GM12874 (cell line): Measurements from ENCODE around the gene TIMMDC1.
A peak's percentile ranks its signal among the peaks of the same experiment; 100 is the strongest.

ENCODE experiments used
- CTCF ChIP-seq: IDR thresholded peaks from 2 replicates; pipeline ENCODE4 v1.5.1; 2011; ENCODE audit warnings: low read depth, mild to moderate bottlenecking, control low read depth, low read length, moderate library complexity; ENCODE audit not compliant: insufficient read depth

The TIMMDC1 gene

GRCh38 chr3:119492810-119493209 is 5.5 kb upstream of the TIMMDC1 start:
- no peak for TF ChIP-seq CTCF

GRCh38 chr3:119494597-119494996 is 3.8 kb upstream of the TIMMDC1 start:
- 0 out of 2 replicates have a peak, but pooled peaks have one; percentile 11 for TF ChIP-seq CTCF

GRCh38 chr3:119497820-119498185 is 544 bp upstream of the TIMMDC1 start:
- no peak for TF ChIP-seq CTCF

GRCh38 chr3:119500265-119500664 is 1.9 kb downstream of the TIMMDC1 start:
- no peak for TF ChIP-seq CTCF

GRCh38 chr3:119500901-119501300 is 2.6 kb downstream of the TIMMDC1 start:
- TF ChIP-seq CTCF, result no peak

GRCh38 chr3:119506631-119507030 is 8.3 kb downstream of the TIMMDC1 start:
- no peak for TF ChIP-seq CTCF

- TF ChIP-seq CTCF, result no peak
These were observed 9.1 kb downstream of the TIMMDC1 start for GRCh38 chr3:119507404-119507803.
